Astrocyte (in vitro differentiated cells and primary cell): ENCODE data around the gene SPAG5. TPM values are rescaled to one million over a fixed set of nuclear protein-coding genes. Genes with fewer than 3 reads are reported as not detected.
A peak's percentile ranks its signal among the peaks of the same experiment; 100 is the strongest.
"Not testable (repeated sequence)": the region's sequence is repeated elsewhere in the genome, so short reads cannot be mapped to it uniquely, and the experiment has no call there.

ENCODE experiments used
- DNase-seq: peaks from one replicate; pipeline ENCODE4 v3.0.0-alpha.2; 2010; ENCODE audit warnings: low read depth
- FAIRE-seq: peaks from 2 replicates; lab custom pipeline; 2011; peaks lifted over from hg19 to GRCh38; lab: Jason Lieb, UNC
- H2AFZ ChIP-seq: 2 replicates; pipeline ENCODE4 v1.6.0; 2012; ENCODE audit warnings: low read depth, low read length, inconsistent platforms
- H3K27ac ChIP-seq: 2 replicates; pipeline ENCODE4 v1.5.1; 2011; ENCODE audit warnings: low read depth, low read length, inconsistent platforms
- H3K27me3 ChIP-seq: 2 replicates; pipeline ENCODE4 v1.6.0; 2011; ENCODE audit warnings: low read length, inconsistent platforms; ENCODE audit not compliant: insufficient read depth
- H3K36me3 ChIP-seq: 2 replicates; pipeline ENCODE4 v1.5.1; 2011; ENCODE audit warnings: low read length, inconsistent platforms; ENCODE audit not compliant: insufficient read depth
- H3K4me1 ChIP-seq: 2 replicates; pipeline ENCODE4 v1.5.1; 2011; ENCODE audit warnings: low read length, inconsistent platforms; ENCODE audit not compliant: insufficient read depth
- H3K4me2 ChIP-seq: 2 replicates; pipeline ENCODE4 v1.6.0; 2012; ENCODE audit warnings: low read length, inconsistent platforms
- H3K4me3 ChIP-seq: 2 replicates; pipeline ENCODE4 v1.5.1; 2011; ENCODE audit warnings: low read depth, mild to moderate bottlenecking, low read length, inconsistent platforms; ENCODE audit not compliant: insufficient read depth
- H3K79me2 ChIP-seq: 2 replicates; pipeline ENCODE4 v1.6.0; 2012; ENCODE audit warnings: mild to moderate bottlenecking, low read length, inconsistent platforms; ENCODE audit not compliant: insufficient read depth
- H3K9ac ChIP-seq: 2 replicates; pipeline ENCODE4 v1.6.0; 2012; ENCODE audit warnings: mild to moderate bottlenecking, low read length, inconsistent platforms
- H3K9me3 ChIP-seq: 2 replicates; pipeline ENCODE4 v1.5.1; 2012; ENCODE audit warnings: low read depth, mild to moderate bottlenecking, low read length, inconsistent platforms; ENCODE audit not compliant: insufficient read depth
- H4K20me1 ChIP-seq: 2 replicates; pipeline ENCODE4 v1.6.0; 2012; ENCODE audit warnings: low read length, inconsistent platforms; ENCODE audit not compliant: insufficient read depth
- H3K27ac Mint-ChIP-seq: one replicate; pipeline ENCODE4 v1.8.0; 2021; ENCODE audit warnings: mild to moderate bottlenecking, mixed read lengths; ENCODE audit not compliant: unreplicated experiment
- H3K27me3 Mint-ChIP-seq: one replicate; pipeline ENCODE4 v1.8.0; 2021; ENCODE audit warnings: low read depth, mixed read lengths; ENCODE audit not compliant: unreplicated experiment
- H3K36me3 Mint-ChIP-seq: one replicate; pipeline ENCODE4 v1.8.0; 2021; ENCODE audit warnings: low read depth, mixed read lengths; ENCODE audit not compliant: unreplicated experiment
- H3K4me1 Mint-ChIP-seq: one replicate; pipeline ENCODE4 v1.8.0; 2021; ENCODE audit warnings: low read depth, mixed read lengths; ENCODE audit not compliant: unreplicated experiment
- H3K4me3 Mint-ChIP-seq: one replicate; pipeline ENCODE4 v1.8.0; 2021; ENCODE audit warnings: mild to moderate bottlenecking, moderate library complexity, mixed read lengths; ENCODE audit not compliant: unreplicated experiment
- H3K9me3 Mint-ChIP-seq: one replicate; pipeline ENCODE4 v1.8.0; 2021; ENCODE audit warnings: mild to moderate bottlenecking, mixed read lengths; ENCODE audit not compliant: unreplicated experiment
- EZH2 ChIP-seq: IDR thresholded peaks from 2 replicates; pipeline ENCODE4 v1.6.1; 2012; ENCODE audit warnings: mild to moderate bottlenecking, low read length, inconsistent platforms; ENCODE audit not compliant: insufficient read depth
- total RNA-seq: library from RNA; stranded (reverse); gene quantifications from 2 replicates; pipeline ENCODE4 v1.2.1, GENCODE V29; 2021
- TF ChIP-seq, protein P1 (sequence below): IDR thresholded peaks from 2 replicates; pipeline ENCODE4 v1.5.1; 2011; ENCODE audit warnings: low read depth, mild to moderate bottlenecking, inconsistent platforms, low read length, moderate library complexity; ENCODE audit not compliant: insufficient read depth

Gene SPAG5
- total RNA-seq, 1 donor from 2014 or later = 8.7 TPM

DNA sequence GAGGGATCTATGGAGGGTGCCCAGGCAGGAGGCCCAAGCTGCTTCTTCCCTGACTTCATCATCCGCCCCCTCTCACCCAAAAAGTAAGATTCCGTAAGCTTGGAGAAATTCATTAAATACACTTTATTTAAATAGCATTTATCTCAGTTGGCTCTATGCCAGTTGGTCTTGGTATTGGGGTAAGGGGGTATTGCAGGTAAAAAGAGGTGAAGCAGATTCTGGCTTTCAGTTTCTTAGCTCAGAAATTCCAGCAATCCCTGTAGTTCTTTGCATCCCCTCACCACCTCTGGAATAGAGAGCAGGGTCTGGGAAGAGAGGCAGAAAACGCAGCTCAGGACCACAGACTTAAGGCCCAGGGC lies 21.4 kb downstream of the SPAG5 start:
- H3K36me3 Mint-ChIP-seq = peaks cover 17% of the 10 kb centered on the region
- DNase-seq = no peak
- no peak for FAIRE-seq
- no peak overlapping the region for H3K27ac Mint-ChIP-seq
- Histone ChIP-seq H3K4me1 (no peaks in the 10 kb centered on the region), H2AFZ (no peak overlapping the region), H3K9ac (no peak overlapping the region), H3K9me3 (no peaks in the 10 kb centered on the region), H3K4me2 (peak overlapping the region; percentile 82), H4K20me1 (peaks cover 4% of the 10 kb centered on the region), H3K79me2 (no peaks in the 10 kb centered on the region), H3K27me3 (no peaks in the 10 kb centered on the region), H3K4me3 (no peak overlapping the region), H3K27ac (no peak overlapping the region), H3K36me3 (peaks cover 26% of the 10 kb centered on the region)
- TF ChIP-seq, protein P1, sequence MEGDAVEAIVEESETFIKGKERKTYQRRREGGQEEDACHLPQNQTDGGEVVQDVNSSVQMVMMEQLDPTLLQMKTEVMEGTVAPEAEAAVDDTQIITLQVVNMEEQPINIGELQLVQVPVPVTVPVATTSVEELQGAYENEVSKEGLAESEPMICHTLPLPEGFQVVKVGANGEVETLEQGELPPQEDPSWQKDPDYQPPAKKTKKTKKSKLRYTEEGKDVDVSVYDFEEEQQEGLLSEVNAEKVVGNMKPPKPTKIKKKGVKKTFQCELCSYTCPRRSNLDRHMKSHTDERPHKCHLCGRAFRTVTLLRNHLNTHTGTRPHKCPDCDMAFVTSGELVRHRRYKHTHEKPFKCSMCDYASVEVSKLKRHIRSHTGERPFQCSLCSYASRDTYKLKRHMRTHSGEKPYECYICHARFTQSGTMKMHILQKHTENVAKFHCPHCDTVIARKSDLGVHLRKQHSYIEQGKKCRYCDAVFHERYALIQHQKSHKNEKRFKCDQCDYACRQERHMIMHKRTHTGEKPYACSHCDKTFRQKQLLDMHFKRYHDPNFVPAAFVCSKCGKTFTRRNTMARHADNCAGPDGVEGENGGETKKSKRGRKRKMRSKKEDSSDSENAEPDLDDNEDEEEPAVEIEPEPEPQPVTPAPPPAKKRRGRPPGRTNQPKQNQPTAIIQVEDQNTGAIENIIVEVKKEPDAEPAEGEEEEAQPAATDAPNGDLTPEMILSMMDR = no peak
- no peak for TF ChIP-seq EZH2
- peaks cover 7% of the 10 kb centered on the region for H3K27me3 Mint-ChIP-seq
- H3K9me3 Mint-ChIP-seq = no peaks in the 10 kb centered on the region
- H3K4me3 Mint-ChIP-seq = no peak overlapping the region
- peaks cover 5% of the 10 kb centered on the region for H3K4me1 Mint-ChIP-seq

DNA sequence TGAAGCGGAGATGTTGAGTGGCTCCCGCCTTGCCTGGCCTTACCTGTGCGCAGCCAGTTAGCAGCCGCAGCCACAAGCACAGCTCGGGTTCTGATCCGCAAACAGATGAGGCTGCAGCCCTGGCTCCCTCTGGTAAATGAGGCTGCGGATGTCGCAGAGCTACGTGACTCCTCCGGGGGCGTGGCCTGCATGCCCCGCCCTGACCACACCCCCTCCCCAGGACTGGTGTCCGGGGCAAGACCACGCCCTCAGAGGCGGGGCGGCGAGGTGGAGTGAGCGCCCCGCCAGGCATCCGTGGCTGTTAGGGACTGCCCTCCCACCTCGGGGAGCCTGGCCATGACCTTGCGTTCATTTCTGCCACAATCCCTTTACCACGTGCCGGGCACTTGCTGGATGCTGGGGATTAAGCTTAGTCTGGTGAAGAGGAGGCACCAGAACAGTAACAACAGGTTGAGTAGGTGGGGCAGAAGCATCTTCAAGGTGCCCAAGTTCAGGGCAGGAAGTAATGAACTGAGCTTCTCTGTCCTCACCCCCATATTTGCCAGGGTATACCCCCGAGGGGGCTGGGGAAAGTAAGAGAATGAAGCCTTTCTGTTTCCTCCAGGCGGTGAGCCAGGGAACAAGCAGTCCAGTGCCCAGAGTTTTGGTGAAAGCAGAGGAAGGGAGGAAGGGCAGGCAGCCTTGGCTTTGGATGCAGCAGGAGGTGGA lies 21.9 kb downstream of the SPAG5 start, which contains the start of gene ALDOC:
Gene ALDOC (minus strand): TSS at position 138 of the 708 bp plus-strand sequence. CDS start 1,363 bp downstream, outside the sequence.
- peaks cover 5% of the 10 kb centered on the region for H3K4me1 Mint-ChIP-seq
- peak within 1 kb of the TSS; percentile 78 for H2AFZ ChIP-seq

DNA sequence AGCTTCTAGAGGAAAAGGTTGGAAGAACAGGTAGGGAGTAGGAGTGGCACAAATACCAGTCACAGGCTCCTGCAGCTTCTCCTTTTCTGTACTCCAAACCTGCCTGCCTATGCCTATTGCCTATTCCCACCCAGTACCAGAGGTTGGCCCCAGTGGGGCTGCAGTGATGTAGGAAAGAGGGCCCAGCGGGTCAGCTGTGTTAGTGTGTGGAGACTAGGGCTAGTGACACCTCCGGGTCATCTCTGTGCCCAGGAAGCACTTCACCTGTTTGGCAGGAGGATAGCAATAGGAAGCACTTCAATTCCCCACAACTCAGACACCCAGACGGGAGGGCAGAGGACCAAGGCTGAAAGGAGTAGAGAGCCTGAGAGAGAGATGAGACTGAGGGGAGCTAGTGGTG lies 22.8 kb downstream of the SPAG5 start:
- H3K27me3 Mint-ChIP-seq, DNase-seq, H3K27ac ChIP-seq, H3K4me2 ChIP-seq, FAIRE-seq, H3K4me1 Mint-ChIP-seq, H3K27me3 ChIP-seq, H2AFZ ChIP-seq, H3K9me3 Mint-ChIP-seq, H3K9me3 ChIP-seq, H4K20me1 ChIP-seq, H3K4me1 ChIP-seq, H3K79me2 ChIP-seq, H3K4me3 ChIP-seq, H3K9ac ChIP-seq: not testable (repeated sequence)
- H3K36me3 ChIP-seq = peaks cover 21% of the 10 kb centered on the region
- H3K4me3 Mint-ChIP-seq = peak overlapping the region; percentile 77
- H3K36me3 Mint-ChIP-seq = peaks cover 17% of the 10 kb centered on the region
- H3K27ac Mint-ChIP-seq = peak overlapping the region; percentile 66

More for the DNA sequence above, 21.9 kb downstream of the SPAG5 start, which contains the start of gene ALDOC:
- FAIRE-seq = no peak
- H3K36me3 ChIP-seq = peaks cover 21% of the 10 kb centered on the region
- TF ChIP-seq, protein P1 = no peak
- no peak for TF ChIP-seq EZH2
- H3K27me3 ChIP-seq = no peaks in the 10 kb centered on the region
- peaks cover 3% of the 10 kb centered on the region for H3K4me1 ChIP-seq
- Mint-ChIP-seq H3K27me3 (peaks cover 7% of the 10 kb centered on the region), H3K36me3 (peaks cover 17% of the 10 kb centered on the region), H3K4me3 (peak within 1 kb of the TSS; percentile 77), H3K9me3 (no peaks in the 10 kb centered on the region), H3K27ac (peak within 1 kb of the TSS; percentile 66)
- H3K4me3 ChIP-seq = no peak within 1 kb of the TSS
- peak; percentile 73 for DNase-seq
- H4K20me1 ChIP-seq = peaks cover 4% of the 10 kb centered on the region
- H3K27ac ChIP-seq = no peak within 1 kb of the TSS
- no peaks in the 10 kb centered on the region for H3K79me2 ChIP-seq
- H3K9me3 ChIP-seq = no peaks in the 10 kb centered on the region
- H3K4me2 ChIP-seq = peak within 1 kb of the TSS; percentile 82
- no peak within 1 kb of the TSS for H3K9ac ChIP-seq
